ENCODE results near the gene B3GNT3.
A peak's percentile ranks its signal among the peaks of the same experiment; 100 is the strongest.
"Not testable (repeated sequence)": the region's sequence is repeated elsewhere in the genome, so short reads cannot be mapped to it uniquely, and the experiment has no call there.

B3GNT3 gene

GRCh38 chr19:17767559-17767958 lies 27.4 kb upstream of the B3GNT3 start:
- DNase-seq: no peak

GRCh38 chr19:17770613-17771012 lies 24.3 kb upstream of the B3GNT3 start:
- no peak for DNase-seq

GRCh38 chr19:17772172-17772571 lies 22.8 kb upstream of the B3GNT3 start:
- no peak for DNase-seq

GRCh38 chr19:17775245-17775927 lies 19.6 kb upstream of the B3GNT3 start:
- no peak for DNase-seq

GRCh38 chr19:17775991-17776803 lies 18.7 kb upstream of the B3GNT3 start:
- no peak for DNase-seq

GRCh38 chr19:17777840-17778239 lies 17.1 kb upstream of the B3GNT3 start:
- not testable (repeated sequence) for DNase-seq

GRCh38 chr19:17778251-17778967 lies 16.5 kb upstream of the B3GNT3 start:
- no peak for DNase-seq

GRCh38 chr19:17778968-17779929 lies 15.7 kb upstream of the B3GNT3 start:
- no peak for DNase-seq

GRCh38 chr19:17780781-17781180 lies 14.2 kb upstream of the B3GNT3 start:
- no peak for DNase-seq

- not testable (repeated sequence) for DNase-seq
These were observed 11.2 kb upstream of the B3GNT3 start for GRCh38 chr19:17783721-17784120.

- peak; percentile 46 for DNase-seq
These were observed 10.5 kb upstream of the B3GNT3 start for GRCh38 chr19:17784201-17785008.

- no peak for DNase-seq
These were observed 7.5 kb upstream of the B3GNT3 start for GRCh38 chr19:17787274-17787913.

GRCh38 chr19:17788632-17789031 lies 6.3 kb upstream of the B3GNT3 start:
- no peak for DNase-seq

- no peak for DNase-seq
These were observed 4.7 kb upstream of the B3GNT3 start for GRCh38 chr19:17790059-17790780.

- no peak for DNase-seq
These were observed 567 bp upstream of the B3GNT3 start for GRCh38 chr19:17794412-17794730.

GRCh38 chr19:17795495-17795856 lies 538 bp downstream of the B3GNT3 start:
- no peak for DNase-seq

GRCh38 chr19:17796013-17796837 lies 1.3 kb downstream of the B3GNT3 start:
- no peak for DNase-seq

GRCh38 chr19:17796838-17797423 lies 2.0 kb downstream of the B3GNT3 start:
- no peak for DNase-seq

Measured in DMS79 treated with DMSO at 0.1 percent for 48 hours (cell line).